Heart right ventricle (tissue), 16 donors: ENCODE results near the gene ZMYND15. TPM values are rescaled to one million over a fixed set of nuclear protein-coding genes. Genes with fewer than 3 reads are reported as not detected.
A peak's percentile ranks its signal among the peaks of the same experiment; 100 is the strongest.

Experiments
- ATAC-seq, 8 donors: fragments of 200-7000 bp; cut with Tn5 transposase; one replicate each; pipeline ENCODE4 v1.9.1; 2020; ENCODE audit warnings: mild to moderate bottlenecking in 8 of 8, moderate library complexity in 8 of 8, moderate number of reproducible peaks in 1 of 8
- DNase-seq, 2 donors: peaks; one replicate each; pipeline ENCODE4 v3.0.0-alpha.2; 2020
- H3K27ac ChIP-seq, 10 donors: fragments of 200-600 bp; sonication (generic) in 2 of 10; one replicate each; pipeline versions ENCODE4 v1.5.0 to v1.8.0; 2020 to 2022; ENCODE audit warnings: mild to moderate bottlenecking in 3 of 10
- H3K27me3 ChIP-seq, 7 donors: fragments of 200-600 bp; one replicate each; pipeline ENCODE4 v1.8.0; 2021 to 2022; ENCODE audit warnings: mild to moderate bottlenecking in 2 of 7
- H3K36me3 ChIP-seq, 9 donors: fragments of 200-600 bp; sonication (generic) in 1 of 9; one replicate each; pipeline versions ENCODE4 v1.5.0 to v1.8.0; 2020 to 2022; ENCODE audit warnings: mild to moderate bottlenecking in 2 of 9
- H3K4me1 ChIP-seq, 9 donors: fragments of 200-600 bp; sonication (generic) in 1 of 9; one replicate each; pipeline versions ENCODE4 v1.5.0 to v1.8.0; 2020 to 2022; ENCODE audit warnings: mild to moderate bottlenecking in 4 of 9
- H3K4me3 ChIP-seq, 10 donors: fragments of 200-600 bp; sonication (generic) in 2 of 10; one replicate each; pipeline versions ENCODE4 v1.5.0 to v1.8.0; 2020 to 2022; ENCODE audit warnings: mild to moderate bottlenecking in 7 of 10, moderate library complexity in 2 of 10
- H3K9me3 ChIP-seq, 11 donors: fragments of 200-600 bp in 10 of 11; sonication (generic) in 2 of 11; one replicate each; pipeline versions ENCODE4 v1.5.0 to v1.8.0; 2013 to 2022; ENCODE audit warnings: mild to moderate bottlenecking in 2 of 11, control low read depth in 1 of 11, moderate library complexity in 1 of 11
- WGBS, 2 donors: extraction: QIAGEN DNeasy Blood & Tissue Kit; methylation state at CpG; one replicate each; pipeline ENCODE4 v1.1.7; 2013; ENCODE audit warnings: inconsistent platforms in 1 of 2; 5-methylcytosine and 5-hydroxymethylcytosine counted together
- intact Hi-C, 10 donors: fragments of 100-400 bp; cut with DNase I; formaldehyde crosslinking; loops; one replicate each; pipeline versions ENCODE4 v1.11.1 to v1.14.2; 2022
- polyA plus RNA-seq, 2 donors: library from polyadenylated mRNA; stranded (reverse); fragments of 200-250 nt; gene quantifications; one replicate each; pipeline ENCODE4 v1.2.3, GENCODE V29; 2013
- total RNA-seq, 10 donors: library from RNA; stranded (reverse); fragmentation: NEBNext Ultra II Directional in 3 of 10; extraction: Animal tissue kit (Norgen Biotek cat#: 25700) in 3 of 10; gene quantifications; one replicate each; pipeline versions ENCODE4 v1.2.1 to v1.2.4, GENCODE V29; 2021 to 2023
- TF ChIP-seq, protein P1 (sequence below), 9 donors: fragments of 200-600 bp; sonication (generic) in 2 of 9; IDR thresholded peaks; one replicate each; pipeline versions ENCODE4 v1.5.0 to v1.8.0; 2021 to 2022; ENCODE audit warnings: antibody characterized with exemption in 9 of 9, mild to moderate bottlenecking in 5 of 9, moderate library complexity in 1 of 9
- donor health status: Arrhythmogenic right ventricular cardiomyopathy.
- donor health status: ischemic (EF 13 %, LVEDD 7.1; RV severe dilation, severe dysfunction).
- donor health status: healthy with polysubstance abuse.
- donor health status: DM: no; HTN: yes; CAD: no.
- donor health status: DM: no; HTN: no; CAD: no.
- donor health status: ischemic (EF 25% LVEDD 6.9; RV normal size, moderate dysfunction).
- donor health status: ischemic (EF 25% LVEDD 5.7; RV mildly dilated, moderate dysfunction).
- donor health status: healthy.
- donor health status: DM: yes; HTN: yes; CAD: no.
- donor health status: Ischemic cardiomyopathy.
- donor health status: ischemic (EF 35%, LVEDD 5.7; RV mildly dilated, moderate dysfunction).
- donor health status: nonischemic (EF 11% LVEDD 7.7; RV severe dilation, severe dysfunction).
- donor health status: DM: yes; HTN: yes; CAD: no.
- donor health status: PGD.
- donor health status: ischemic (EF 29% LVEDD 5.4; RV normal size, mild dysfunction).
- donor health status: nonischemic (EF 23%, LVEDD 6.1; RV moderate dilation, normal function).

ZMYND15 gene
- total and polyA plus RNA-seq, 12 donors = 0.15 to 2.1 (median 0.32) TPM; not detected in 1

DNA sequence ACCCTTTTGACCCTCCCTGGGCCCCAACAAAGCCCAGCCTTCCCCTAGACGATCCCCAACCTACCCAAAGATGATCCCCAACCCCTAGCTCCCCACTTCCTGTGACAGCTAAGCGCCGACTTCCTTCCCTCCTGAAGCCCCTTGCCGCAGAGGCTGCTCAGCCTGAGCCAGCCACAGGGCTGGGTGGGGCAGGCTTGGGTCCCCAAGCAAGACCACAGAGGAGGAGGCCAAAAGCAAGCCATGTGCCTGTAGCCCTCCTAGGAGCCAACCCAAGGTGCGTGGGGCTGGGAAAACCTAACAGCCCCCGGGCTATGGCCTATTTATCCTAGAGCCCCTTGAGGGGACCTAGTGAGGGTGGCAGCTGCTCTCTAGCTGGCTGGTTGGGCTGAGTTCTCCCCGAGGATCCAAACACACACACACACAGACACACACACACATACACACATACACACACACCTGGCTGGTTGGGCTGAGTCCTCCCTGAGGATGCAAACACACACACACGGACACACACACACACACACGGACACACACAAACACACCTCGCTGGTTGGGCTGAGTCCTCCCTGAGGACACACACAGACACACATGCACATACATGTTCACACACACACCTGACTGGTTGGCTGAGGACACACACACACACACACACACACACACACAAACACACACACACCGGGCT lies 24.4 kb upstream of the ZMYND15 start:
- Histone ChIP-seq H3K27me3 (no peaks in the 10 kb centered on the region), H3K36me3 (peaks cover 0 to 50% (median 0%) of the 10 kb centered on the region in 9 donors), H3K4me3 (peak overlapping the region in 1 of 10 donors; percentile 38), H3K9me3 (no peaks in the 10 kb centered on the region), H3K4me1 (peaks cover 4 to 48% (median 12%) of the 10 kb centered on the region in 9 donors), H3K27ac (peak overlapping the region in 3 of 10 donors; percentile 15 to 99 (median 58))
- 73 to 80% methylated on average over 11 of the region's 11 CpGs for WGBS, 2 donors
- intact Hi-C loops = no loop called here
- ATAC-seq (no peak), DNase-seq (no peak)
- TF ChIP-seq, protein P1, sequence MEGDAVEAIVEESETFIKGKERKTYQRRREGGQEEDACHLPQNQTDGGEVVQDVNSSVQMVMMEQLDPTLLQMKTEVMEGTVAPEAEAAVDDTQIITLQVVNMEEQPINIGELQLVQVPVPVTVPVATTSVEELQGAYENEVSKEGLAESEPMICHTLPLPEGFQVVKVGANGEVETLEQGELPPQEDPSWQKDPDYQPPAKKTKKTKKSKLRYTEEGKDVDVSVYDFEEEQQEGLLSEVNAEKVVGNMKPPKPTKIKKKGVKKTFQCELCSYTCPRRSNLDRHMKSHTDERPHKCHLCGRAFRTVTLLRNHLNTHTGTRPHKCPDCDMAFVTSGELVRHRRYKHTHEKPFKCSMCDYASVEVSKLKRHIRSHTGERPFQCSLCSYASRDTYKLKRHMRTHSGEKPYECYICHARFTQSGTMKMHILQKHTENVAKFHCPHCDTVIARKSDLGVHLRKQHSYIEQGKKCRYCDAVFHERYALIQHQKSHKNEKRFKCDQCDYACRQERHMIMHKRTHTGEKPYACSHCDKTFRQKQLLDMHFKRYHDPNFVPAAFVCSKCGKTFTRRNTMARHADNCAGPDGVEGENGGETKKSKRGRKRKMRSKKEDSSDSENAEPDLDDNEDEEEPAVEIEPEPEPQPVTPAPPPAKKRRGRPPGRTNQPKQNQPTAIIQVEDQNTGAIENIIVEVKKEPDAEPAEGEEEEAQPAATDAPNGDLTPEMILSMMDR (IDR thresholded peaks at IDR 0.05) = no peak

DNA sequence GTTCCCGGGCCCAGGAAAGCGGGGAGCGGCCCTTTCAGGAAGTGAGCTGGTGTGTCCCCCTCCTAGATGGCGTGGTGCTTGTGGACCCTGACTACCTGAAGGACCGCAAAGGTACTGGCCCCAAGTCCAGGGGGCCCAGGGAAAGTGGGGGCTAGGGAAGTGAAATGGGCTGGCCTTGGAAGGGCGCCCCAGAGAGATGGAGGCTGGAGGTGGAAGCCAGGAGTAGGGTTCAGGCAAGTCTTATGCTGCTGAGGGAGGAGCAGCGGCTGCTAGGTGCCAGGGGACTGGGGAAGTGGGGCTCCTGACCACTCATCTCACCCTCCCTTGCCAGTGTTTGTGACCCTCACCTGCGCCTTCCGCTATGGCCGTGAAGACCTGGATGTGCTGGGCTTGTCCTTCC lies 23.6 kb upstream of the ZMYND15 start:
- Histone ChIP-seq H3K4me3 (no peak overlapping the region), H3K27me3 (no peaks in the 10 kb centered on the region), H3K36me3 (peaks cover 0 to 59% (median 0%) of the 10 kb centered on the region in 9 donors), H3K4me1 (peaks cover 2 to 45% (median 8%) of the 10 kb centered on the region in 9 donors), H3K27ac (peak overlapping the region in 1 of 10 donors; percentile 99), H3K9me3 (no peaks in the 10 kb centered on the region)
- ATAC-seq (no peak), DNase-seq (no peak)
- 97 to 99% methylated on average over 10 of the region's 10 CpGs for WGBS, 2 donors
- TF ChIP-seq, protein P1 (IDR thresholded peaks at IDR 0.05) = no peak
- intact Hi-C loops = no loop called here

DNA sequence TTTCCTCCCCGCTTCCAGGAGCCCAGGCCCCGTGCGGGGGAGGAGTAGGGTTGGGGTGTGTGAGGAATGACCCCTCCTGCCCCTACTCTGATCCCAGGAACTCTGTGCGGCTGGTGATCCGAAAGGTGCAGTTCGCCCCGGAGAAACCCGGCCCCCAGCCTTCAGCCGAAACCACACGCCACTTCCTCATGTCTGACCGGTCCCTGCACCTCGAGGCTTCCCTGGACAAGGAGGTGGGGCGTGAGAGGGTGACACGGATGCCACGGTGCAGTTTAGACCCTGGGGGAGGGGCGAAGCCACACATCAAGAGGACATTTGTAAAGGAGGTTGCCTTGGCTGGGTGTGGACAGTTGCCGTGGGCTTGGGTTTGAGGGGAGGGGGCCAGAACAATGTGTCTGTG lies 21.8 kb upstream of the ZMYND15 start:
- no peaks in the 10 kb centered on the region for H3K27me3 ChIP-seq
- peak overlapping the region in 2 of 10 donors; percentile 31 to 99 for H3K27ac ChIP-seq
- ATAC-seq = no peak
- H3K4me1 ChIP-seq = peaks cover 0 to 28% (median 9%) of the 10 kb centered on the region in 9 donors
- intact Hi-C loops = no loop called here
- DNase-seq = no peak
- H3K9me3 ChIP-seq = no peaks in the 10 kb centered on the region
- H3K4me3 ChIP-seq = no peak overlapping the region
- peaks cover 0 to 68% (median 0%) of the 10 kb centered on the region in 9 donors for H3K36me3 ChIP-seq
- TF ChIP-seq, protein P1 (IDR thresholded peaks at IDR 0.05) = no peak
- WGBS, 2 donors = 88 to 89% methylated on average over 17 of the region's 17 CpGs

DNA sequence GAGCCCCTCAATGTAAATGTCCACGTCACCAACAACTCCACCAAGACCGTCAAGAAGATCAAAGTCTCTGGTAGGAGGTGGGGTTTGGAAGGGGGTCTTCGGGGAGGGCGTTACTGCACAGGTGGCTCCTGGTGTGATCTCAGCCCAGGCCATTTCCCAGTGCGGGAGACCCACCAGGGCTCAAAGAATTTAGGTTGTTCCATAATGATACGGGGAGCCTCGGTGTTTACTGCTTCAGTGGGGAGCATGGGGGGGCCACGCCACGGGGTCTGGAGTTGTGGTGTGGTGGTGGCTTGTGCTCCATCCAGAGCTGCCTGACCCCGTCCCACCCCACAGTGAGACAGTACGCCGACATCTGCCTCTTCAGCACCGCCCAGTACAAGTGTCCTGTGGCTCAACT lies 21.4 kb upstream of the ZMYND15 start:
- Histone ChIP-seq H3K27ac (peak overlapping the region in 1 of 10 donors; percentile 99), H3K9me3 (no peaks in the 10 kb centered on the region), H3K4me3 (no peak overlapping the region), H3K4me1 (peaks cover 0 to 26% (median 9%) of the 10 kb centered on the region in 9 donors), H3K36me3 (peaks cover 0 to 64% (median 0%) of the 10 kb centered on the region in 9 donors), H3K27me3 (no peaks in the 10 kb centered on the region)
- TF ChIP-seq, protein P1 (IDR thresholded peaks at IDR 0.05) = no peak
- DNase-seq = no peak
- 97% methylated on average over 13 of the region's 13 CpGs for WGBS, 2 donors
- no peak for ATAC-seq
- intact Hi-C loops = no loop called here
